SW480 (cell line): ENCODE measurements around the gene DIS3L.
"Not testable (repeated sequence)": the region's sequence is repeated elsewhere in the genome, so short reads cannot be mapped to it uniquely, and the experiment has no call there.

Experiments
- DNase-seq: peaks from one replicate; pipeline ENCODE4 v3.0.0-alpha.2; 2016; ENCODE audit warnings: low spot score

The DIS3L gene

GRCh38 chr15:66293419-66294156 lies at the start of gene DIS3L:
Gene DIS3L (plus strand): TSS chr15:66293568. CDS start chr15:66293597, 29 bp downstream.
- DNase-seq = peak; percentile 55

GRCh38 chr15:66245832-66246231 lies 47.5 kb upstream of the DIS3L start:
- not testable (repeated sequence) for DNase-seq

DNA sequence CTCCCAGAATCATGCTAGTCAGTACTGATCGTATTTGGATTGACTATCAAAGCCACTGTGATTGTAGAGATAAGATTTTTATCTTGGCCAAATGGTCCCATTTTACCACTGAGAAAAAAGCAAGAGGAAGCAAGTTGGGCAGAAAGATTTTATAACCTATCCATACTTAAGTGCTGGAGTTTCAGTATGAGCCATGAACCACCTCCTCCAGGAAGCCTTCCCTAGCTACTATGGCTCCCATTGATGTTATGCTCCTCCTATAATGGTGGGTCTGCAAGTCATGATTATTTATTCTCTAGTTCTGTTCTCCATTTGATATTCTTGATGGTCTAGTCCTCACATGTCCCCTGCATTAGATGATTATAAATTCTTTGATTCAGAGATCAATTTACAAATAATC lies 46.4 kb upstream of the DIS3L start:
- DNase-seq = no peak

DNA sequence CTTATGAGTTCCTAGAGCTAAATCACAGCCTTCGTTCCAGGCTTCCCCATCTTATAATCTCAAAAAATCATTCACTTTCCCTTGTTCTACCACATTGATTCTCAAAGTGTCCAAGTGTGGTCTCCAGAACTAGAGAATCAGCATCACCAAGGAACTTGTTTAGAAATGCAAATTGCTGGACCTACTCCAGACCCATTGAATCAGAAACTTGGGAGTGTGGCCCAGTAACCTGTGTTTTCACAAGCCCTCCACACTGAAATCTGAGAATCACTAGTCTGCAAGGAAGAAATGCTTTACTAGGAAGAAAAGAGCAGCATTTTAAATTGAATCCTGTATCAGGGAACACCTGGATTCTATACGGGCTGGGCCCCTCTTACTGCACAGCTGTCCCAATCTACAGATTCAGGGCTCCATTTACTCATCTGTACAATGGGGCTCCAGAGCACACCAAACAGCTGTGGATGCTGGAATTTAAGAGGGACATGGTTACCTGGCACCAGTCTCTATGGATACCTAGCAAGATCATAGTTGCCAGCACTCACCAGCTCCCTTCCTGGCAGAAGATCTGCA lies 43.7 kb upstream of the DIS3L start:
- DNase-seq = no peak

- DNase-seq = no peak
Observed at GRCh38 chr15:66251065-66251789, 42.1 kb upstream of the DIS3L start.

- peak; percentile 49 for DNase-seq
Observed at GRCh38 chr15:66251790-66252684, 41.3 kb upstream of the DIS3L start.

DNA sequence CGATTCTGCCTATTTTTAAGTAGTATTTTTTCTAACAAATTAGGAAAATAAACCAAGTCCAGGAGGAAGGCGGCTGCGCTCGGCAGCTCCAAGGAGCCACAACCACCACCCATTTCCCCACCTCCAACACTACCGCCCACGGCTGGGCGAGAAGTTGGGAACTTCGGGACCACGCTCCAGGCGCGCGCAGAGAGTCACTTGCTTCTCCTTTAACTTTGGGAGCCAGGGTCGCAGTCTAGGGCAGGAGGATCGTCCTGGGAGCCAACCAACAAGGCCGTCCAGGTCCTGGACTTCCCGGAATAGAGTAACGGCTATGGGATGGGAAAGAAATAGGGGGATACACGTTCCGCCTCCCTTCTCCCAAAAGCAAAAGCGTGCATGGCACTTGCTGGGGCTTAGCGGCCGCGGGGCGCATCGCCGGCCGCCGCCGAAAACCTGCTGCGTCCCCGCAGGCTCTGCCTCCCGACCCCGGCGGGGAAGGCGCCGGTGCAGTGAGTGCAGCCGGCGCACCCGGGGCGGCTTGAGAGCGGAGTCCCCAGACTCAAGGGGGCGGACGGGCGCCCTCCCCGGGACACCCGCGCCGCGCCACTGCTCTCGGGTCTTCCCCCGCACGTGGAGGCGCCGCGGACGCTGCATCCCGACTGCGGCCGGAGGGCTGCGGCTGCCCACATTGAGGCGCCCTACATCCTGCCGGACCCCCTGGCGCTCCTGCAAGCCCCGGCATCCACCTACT lies 40.5 kb upstream of the DIS3L start:
- DNase-seq = peak; percentile 33

DNA sequence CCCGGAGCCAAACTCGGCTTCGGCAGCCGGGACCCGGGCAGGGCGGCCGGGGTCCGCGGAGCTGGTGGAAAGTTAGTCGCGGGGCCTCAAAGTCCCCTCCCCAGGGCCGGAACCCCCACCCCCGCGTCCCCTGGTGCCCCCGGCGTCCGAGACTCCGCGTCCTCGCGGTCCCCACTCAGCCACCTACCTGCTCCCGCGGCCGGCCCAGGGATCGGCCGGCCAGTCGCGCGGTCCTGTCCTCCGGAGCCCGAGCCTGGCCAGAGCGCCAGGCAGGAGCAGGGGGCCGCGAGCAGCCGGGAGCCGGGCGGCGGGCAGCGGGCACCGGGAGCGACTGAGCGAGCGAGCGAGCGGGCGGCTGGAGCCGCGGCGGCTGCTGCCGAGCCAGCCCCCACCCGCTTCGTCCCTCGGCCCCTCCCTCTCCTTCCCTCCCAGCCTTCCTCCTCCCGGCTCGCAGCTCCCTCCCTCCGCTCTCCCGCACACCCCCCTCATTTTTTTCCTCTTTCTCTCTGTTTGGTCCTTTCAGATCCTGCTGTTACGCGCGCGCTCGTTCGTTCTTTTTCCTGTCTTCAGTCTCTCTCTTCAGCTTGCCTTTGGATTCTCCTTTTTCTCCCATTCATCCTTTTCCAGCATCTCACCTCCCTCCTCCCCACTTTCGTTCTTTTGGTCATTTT lies 39.8 kb upstream of the DIS3L start, which contains the start of gene MEGF11:
Gene MEGF11 (minus strand): TSS at position 333 of the 671 bp plus-strand sequence. CDS start 125,347 bp downstream, outside the sequence.
- peak; percentile 16 for DNase-seq

DNA sequence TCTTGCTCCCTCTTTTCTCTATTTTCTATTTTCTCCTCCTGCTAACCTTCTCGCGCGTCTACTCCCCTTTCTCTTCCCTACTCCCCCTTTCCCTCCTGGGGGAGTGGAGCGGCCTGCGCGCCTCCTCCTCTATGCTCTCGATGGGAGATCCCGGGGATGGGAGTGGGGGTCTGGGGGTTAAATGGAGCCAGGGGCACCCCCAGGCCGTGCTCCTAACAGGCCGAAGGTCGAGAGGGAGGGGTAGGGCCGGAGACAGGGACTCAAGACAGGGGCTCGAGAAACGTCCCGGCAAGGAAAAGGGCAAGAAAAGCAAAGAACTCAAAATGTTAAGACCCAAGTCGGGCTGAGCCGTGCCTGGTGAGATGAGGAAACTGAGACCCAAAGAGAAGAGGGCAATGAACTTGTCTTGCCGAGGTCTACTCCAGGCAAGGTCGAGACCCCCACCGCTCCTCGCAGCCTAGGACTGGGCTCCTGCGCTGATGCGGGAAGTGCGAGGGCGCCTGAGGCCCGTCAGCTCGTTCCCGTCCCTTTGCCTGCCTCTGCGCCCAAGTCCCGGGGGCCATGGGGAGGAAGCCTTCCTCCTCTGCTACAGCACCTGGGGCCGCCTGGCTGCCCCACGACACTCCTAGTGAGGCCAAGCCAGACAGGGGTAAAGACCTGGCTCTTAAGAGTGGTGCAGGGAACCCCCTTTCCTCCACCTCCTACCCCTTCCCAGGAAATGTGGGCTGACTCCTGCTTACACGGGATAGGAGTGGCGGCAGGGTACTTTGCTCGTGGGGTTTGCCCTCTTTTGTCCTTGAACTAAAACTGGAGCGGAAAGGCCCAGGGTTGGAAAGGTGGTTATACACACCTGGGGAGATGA lies 39.0 kb upstream of the DIS3L start:
- DNase-seq = no peak

DNA sequence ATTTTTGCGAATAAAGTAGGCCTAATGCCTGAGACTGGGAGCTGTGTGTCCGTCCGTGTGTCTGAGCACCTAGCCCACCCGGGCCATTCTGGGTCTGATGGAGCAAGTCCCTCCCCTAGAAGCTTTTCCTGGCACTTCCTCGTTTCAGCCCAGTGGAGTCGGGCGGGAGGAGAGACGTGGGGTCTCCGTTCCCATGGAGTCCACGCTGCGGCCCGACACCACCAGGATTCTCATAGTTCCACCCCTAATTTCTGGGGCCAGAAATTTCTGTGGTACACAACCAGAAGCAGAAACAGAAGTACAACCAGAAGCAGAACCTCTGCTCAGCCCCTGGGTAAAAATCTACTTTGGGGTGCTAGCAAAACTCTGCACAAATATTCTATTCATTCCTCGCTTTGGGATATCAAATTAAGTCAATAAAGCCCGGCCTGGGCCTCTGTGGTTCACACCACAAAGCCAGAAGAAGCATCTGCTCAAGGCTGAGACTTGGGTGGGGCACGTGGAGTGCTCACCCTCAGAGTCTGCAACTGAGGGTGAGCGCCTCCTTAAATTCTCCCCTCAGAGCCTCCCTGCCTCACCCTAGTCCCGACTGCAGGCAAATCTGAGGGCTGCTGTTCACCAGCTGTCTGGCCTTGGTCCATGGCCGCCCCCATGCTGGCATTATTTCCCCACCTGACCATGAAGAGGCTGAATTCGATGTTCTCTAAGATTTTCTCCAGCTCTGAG lies 38.3 kb upstream of the DIS3L start:
- DNase-seq = no peak

DNA sequence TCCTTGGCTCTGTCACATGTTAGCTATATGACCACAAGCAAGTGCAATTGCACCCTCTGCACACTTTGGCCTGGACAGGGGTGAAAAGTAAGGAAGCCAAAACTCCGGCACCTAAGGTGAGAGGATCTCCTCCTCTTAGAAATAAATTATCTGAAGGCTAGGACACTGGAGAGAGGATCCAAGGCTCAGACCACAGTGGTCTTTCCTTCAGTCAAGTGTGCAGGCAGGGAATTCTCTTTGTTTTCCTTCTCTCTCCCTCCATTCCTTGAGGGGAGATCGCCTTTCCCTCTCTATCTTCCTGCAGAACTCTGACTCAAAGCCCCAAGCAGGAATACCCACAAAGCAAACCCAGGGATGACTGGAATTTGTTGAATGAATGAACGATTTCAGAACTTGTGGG lies 36.7 kb upstream of the DIS3L start:
- DNase-seq = no peak

DNA sequence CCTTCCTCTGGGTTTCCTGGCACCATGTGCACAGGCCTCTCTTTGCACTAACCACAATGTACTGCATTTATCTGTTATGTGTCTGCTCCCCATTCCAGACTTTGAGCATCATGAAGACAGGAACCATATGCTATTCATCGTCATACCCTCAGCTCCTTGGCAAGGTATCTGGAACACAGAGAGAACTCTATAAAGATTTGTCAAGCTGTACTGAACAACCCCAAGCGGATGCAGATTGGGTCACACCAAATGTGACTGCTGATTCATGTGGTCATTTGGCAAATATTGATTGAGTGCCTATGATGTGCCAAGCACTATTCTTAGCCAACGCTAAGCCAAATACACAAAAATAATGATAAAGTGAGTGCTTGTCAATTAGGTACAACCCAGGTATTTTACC lies 32.3 kb upstream of the DIS3L start:
- DNase-seq = no peak

GRCh38 chr15:66262837-66263236 lies 30.5 kb upstream of the DIS3L start:
- not testable (repeated sequence) for DNase-seq

GRCh38 chr15:66264859-66265513 lies 28.4 kb upstream of the DIS3L start:
- no peak for DNase-seq

DNA sequence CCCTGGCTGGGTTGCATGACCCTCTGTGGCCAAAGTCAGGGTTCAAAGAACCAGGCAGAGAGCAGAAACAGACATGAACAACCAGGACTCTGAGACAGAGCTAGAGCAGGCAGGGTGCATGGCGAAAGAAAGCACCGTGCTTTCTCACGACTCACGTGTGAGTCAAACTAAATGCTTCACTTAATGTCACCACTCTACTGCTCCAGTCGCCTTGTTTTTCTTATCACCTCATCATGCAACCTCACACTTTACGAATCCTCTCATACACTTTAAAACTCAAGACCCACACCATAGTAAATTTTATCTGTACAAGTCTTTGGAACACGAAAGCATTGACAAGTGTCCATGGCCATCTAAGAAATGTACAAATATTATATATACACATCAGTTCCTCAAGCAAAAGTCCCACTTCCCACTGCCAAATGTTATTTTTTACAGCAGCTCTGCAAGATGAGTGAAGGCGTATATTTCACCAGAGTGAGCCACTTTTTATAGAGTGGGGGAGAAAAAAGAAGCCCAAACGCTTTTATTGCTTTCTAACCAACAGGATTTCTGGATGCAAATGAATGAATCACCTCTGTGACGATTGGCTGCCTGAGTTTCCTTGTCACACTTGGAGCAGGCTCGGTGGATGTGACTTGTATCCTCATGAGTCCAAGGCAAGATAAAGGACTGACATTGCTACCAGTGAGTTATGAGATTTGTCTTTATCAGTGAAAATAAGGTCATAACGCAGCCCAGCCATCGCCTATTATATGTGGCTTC lies 23.9 kb upstream of the DIS3L start:
- peak; percentile 85 for DNase-seq

DNA sequence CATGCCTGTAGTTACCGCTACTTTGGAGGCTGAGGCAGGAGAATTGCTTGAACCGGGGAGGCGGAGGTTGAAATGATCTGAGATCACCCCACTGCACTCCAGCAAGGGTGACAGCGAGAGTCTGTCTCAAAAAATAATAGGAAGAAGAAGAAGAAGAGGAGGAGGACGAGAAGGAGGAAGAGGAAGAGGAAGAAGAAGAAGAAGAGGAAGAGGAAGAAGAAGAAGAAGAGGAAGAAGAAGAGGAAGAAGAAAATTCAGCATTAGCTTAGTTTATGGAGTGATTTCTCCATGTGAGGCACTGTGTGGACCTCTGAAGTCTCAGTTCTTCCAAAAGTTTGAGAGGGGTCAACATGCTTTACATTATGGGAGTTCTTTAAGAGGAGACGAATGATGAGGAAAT lies 22.4 kb upstream of the DIS3L start:
- no peak for DNase-seq

DNA sequence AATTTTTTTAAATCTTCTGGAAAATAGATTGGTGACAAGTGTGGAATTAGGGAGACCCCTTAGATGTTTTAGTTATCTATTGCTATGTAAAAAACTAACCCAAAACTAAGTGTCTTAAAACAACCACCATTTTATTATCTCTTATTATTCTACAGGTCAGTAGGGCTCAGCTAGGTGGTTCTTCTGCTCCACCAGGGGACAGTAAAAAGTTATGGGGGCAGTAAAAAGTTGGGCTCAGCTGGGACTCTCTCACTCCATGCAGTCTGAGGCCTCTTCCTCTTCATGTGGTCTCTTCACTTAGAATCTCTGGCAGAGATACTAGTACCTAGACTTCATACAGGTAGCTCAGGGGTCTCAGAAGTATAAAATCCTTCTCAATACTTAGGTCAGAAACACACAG lies 18.0 kb upstream of the DIS3L start:
- DNase-seq = no peak

- DNase-seq = no peak
Observed at GRCh38 chr15:66276546-66276945, 16.8 kb upstream of the DIS3L start.
